NCI-H82 (cell line): ENCODE results near the gene CD1D.
"Not testable (repeated sequence)": the region's sequence is repeated elsewhere in the genome, so short reads cannot be mapped to it uniquely, and the experiment has no call there.

ENCODE experiments used
- DNase-seq: peaks from one replicate; lab custom pipeline; 2025; lab: John Stamatoyannopoulos, UW

Gene CD1D

DNA sequence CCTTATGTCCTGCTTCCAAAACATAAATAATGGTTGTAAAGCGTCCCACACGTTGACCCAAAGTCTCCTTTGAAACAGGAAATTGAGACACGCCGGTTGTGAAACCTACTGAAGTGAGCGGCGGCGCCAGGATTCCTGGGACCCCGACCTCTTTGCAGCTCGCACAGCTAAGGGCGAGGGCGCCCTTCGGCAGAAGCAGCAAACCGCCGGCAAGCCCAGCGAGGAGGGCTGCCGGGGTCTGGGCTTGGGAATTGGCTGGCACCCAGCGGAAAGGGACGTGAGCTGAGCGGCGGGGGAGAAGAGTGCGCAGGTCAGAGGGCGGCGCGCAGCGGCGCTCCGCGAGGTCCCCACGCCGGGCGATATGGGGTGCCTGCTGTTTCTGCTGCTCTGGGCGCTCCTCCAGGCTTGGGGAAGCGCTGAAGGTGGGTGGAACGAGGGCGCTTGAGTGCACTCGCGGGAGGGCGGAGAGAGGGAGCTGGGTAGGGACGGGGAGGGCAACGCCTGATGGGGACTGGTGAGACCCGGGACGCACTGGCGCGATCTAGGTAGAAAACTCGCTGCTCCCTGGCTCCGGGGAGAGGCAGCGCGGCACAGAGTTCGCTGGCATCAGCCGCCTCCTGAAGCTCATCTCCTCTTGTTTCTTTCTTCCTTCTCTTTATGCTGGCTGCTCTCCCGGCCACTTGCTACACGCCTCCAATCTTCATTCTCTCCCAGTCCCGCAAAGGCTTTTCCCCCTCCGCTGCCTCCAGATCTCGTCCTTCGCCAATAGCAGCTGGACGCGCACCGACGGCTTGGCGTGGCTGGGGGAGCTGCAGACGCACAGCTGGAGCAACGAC, at the start of gene CD1D:
Gene CD1D, plus strand, starts transcription at position 155 of the 836 bp plus-strand sequence. Its CDS starts 207 bp downstream, at position 362.
- DNase-seq = peak; percentile 33

DNA sequence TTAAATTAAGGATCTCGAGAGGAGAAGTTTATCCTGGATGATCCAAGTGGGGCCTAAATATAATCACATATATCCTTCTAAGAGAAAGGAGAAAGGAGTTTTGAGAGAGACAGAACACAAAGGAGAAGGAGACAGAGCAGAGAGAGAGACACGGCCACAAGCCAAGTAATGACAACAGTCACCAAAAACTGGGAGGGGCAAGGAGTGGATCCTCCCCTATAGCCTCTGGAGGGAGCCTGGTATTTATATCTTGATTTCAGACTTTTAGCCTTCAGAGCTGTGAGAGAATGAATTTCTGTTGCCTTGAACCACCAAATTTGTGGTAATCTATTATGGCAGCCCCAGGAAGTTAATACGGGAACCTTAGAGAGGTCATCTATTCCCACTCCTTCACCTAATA, 49.5 kb upstream of the CD1D start:
- no peak for DNase-seq

DNA sequence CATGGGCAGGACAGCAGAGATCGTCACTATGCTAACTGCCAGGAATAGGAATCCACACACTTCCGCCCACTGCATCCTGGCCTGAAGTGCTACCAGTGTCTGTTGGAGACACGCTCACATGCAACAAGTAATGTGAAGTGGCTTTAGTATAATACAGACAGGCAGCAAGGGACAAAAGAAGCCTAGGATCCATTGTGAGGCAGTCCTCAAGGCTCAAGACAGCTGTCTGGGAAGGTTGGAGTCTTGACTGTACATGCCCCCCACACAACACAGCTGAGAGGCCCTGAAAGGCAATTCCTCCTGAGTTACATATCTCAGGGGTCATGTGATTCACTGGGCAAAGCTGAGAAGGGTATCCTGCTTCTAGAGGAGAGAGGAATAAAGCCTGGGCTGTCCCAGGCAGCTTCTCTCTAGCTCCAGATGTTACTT, 39.9 kb upstream of the CD1D start:
- DNase-seq = no peak

DNA sequence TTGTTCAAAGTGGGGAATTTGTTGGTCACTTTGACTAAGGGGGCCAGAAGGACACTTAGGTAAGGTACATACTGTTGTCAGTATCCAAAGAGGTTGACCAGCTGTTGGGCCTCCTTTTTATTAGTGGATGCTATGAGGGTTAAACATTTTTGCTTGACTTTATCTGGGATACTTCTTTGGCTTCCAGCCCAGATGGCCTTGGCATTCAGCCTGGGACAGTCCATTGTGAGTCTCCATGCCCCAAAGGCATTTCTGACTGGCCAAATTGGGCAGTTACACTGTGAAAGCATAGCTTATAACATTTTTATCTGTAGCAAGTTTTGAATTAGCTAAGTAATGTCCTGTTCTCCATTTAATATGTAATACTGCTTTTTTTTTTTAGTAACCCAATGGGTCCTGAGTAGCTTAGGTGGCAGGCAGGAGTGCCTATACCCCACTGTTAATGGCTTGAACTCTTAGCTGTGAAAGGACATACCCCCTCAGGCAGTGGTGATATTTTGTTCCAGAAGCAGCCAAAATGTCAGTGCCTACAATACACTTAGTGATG, 35.4 kb upstream of the CD1D start:
- no peak for DNase-seq

DNA sequence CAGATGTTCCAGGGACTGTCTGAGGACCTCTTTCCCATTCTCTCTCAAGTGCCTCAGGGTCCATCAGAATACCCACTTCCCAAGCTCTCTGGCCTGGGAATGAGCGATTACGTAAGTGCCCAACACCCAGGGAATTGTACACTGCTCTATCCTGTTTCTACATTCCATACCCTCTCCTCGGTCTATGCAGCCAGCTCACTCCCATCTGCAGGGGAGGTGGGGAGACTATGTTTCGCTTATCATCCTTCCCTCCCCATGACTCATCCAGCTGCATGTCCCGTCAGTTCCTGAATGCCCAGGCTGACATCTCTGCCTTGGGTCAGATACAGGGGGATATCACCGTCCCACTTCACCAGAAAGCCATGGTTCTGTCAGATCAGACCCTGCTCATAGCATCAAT, 34.5 kb upstream of the CD1D start:
- DNase-seq = no peak

DNA sequence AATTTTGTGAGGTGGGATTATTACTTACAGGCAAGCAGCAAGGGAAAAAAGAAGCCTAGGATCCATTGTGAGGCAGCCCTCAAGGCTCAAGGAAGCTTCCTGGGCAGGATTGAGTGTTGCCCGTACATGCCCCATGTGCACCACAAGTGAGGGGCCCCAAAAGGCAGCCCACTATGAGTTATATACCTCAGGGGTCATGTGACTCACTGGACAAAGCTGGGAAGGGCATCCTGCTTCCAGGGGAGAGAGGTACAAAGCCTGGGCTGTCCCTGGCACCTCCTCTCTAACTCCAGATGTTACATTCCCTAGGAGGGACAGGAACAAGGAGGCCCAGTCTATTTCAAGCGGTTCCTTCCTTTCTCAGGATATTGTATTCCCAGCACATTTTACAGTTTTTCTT, 34.0 kb upstream of the CD1D start:
- no peak for DNase-seq

DNA sequence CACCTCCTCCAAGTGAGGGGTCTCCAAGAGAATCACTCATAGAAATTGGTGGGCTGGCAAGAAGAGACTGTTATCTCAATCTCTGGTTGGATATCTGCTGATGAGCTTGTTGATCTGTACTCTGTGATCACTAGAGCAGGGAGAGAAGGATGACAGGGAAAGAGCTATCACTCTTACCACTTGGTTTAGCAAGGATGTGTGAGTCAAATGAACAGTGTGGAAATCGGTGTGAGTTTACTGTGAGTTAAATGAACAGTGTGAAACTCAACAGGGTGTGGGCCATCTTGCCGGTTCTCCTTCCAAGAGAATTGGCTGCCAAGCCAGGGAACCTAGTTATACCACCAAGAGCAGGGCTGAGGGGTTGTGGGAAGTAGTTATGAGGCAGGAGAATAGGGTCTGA, 33.3 kb upstream of the CD1D start:
- DNase-seq = no peak

DNA sequence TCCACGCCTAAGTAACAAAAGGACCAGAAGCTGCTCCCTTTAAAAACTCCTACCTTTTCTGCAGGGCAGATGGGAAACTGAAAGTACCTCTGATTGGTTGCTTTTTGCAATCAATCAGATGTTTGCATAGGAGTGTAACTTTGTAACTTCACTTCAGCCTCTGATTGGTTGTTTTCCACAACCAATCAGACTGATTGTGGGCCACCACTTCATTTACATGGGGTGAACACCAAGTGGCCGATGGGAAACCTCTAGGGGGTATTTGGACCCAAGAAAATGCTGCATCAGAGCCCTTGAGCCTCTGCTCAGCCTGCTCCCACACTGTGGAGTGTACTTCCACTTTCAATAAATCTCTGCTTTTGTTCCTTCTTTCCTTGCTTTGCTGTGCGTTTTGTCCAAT, 32.8 kb upstream of the CD1D start:
- DNase-seq = no peak

DNA sequence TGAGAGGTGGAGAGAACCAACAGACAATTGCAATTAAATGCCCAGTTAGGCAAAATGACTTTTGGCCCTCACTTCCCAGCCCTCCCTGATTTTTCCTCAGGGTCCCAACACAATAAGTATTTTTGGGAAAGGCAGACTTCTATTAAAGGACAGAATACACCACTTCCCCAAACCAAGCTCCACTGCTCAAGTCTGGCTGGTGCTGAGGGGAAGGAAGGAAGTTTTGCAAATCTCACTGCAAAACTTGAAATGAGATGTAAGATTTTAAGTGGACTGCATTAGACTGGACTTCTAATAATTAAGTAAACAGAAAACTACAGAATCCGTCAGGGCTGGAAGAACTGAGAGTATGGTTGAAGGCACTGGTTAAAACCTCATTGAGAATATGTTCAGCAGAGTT, 32.2 kb upstream of the CD1D start:
- DNase-seq = no peak

DNA sequence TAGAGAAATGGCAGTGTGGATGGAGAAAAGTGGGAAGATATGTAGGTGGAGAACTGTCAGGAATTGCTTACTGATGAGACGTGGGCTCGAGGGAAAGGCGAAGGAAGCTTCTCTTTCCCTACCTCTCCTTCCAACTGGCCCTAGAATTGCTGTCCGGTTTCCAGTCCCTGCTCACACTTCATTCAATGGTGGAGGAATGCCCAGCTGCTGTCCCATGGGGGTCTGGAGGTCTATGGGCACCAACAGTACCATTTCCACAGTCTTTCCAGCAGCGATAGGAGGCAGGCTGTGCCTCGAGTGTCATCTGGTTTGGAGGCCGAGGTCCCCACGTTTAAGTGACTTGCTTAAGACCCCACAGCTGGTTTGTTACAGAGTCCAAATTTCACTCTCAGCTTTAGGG, 31.5 kb upstream of the CD1D start:
- no peak for DNase-seq

DNA sequence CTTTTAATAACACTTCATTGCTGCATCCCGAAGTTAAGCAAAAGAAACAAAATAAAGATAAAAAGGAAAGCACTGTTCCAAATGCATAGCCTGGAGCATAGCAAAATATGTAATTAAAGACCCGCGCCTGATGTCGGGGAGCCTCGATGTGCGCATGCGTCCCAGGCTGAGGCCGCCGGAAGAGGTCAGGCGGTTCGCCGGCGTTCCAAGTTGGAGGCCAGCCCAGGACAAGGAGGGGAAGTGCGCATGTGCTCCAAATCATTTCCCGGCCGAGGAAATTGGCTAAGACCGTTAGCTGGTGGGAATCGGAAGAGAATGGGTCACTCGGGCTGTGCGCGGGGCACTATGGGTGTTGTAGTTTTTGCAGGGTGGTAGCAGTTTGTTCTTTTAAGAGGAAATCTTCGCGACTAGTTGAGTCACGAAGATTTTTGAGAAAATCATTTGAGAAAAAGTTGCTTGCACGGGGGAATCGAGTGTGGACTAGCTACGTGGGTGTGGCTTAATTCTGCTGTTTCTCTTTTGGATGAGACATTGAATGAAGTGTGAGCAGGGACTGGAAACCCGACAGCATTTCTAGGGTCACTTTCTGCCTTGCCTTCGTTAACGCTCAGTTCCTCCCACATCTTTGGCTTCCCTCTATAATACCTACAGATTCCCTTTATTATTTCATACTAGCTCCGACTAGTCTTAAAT, 31.0 kb upstream of the CD1D start:
- DNase-seq = peak; percentile 96

DNA sequence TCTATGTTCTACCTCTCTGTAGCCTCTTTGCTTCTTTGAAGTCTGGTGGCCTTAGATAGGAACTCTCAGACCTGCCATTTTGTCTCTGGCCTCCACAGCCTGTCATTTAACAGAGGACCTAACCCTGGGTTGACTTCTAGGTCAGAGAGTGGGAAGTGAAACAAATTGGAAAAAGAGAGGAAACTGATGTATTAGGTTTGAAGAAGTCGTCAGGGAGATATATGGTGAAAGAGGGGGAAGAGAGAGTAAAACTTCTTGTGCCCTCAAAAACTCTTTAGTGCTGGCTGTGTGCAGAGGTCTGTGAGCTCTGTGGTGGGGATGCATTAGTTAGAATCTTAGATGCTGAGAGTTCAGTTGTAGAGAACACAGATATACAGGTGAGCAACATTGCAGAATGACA, 30.2 kb upstream of the CD1D start:
- no peak for DNase-seq

DNA sequence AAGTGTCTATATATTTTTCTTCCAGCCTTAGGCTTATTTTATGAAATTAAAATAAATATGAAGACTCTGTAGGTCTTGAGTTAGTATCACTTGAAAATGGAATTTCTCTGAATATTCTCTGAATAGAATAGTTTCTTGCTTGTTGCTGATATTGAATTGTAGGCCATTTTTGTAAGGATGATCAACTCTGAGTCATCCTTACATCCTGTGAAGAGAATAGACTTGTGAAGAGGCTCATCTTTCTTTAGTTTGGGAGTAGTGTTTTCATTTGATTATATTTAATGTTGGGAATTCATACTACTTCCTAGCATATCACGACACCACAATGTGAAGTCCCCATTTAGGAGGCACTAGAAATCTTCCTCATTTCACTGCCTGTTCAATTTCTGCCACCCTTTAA, 27.5 kb upstream of the CD1D start:
- no peak for DNase-seq

DNA sequence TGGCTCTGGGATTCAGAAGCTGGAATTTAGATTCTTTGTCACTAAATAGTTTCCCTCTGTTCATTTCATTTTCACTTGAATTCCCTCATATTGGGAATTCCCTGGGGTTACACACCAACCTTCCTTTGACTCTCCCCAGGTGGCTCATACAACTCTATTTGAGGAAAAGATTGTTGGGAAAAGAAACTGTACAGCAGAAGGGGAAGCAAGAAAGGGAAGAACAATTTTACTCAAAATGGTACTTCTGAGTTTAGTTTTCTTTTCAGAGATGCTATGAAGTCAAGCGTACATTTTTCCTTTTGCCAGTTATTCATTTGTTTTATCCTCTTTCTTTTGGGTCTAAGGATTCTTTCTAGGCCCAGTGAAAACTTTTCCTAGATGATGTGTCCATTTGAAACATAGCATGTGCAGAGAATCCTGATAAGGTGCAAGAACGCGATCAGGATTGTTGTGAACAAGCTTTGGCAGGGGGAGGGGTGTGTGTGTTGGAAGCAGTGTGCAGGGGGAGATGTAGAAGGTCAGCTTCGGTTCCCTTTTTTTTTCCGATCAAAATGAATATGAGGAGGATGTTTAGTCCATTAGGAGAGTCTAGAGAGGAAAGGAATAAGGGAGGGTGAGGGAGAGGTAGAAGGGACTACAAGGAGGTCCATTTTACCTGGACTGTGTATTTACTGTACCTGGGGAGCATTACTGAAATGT, 26.8 kb upstream of the CD1D start:
- DNase-seq = no peak

DNA sequence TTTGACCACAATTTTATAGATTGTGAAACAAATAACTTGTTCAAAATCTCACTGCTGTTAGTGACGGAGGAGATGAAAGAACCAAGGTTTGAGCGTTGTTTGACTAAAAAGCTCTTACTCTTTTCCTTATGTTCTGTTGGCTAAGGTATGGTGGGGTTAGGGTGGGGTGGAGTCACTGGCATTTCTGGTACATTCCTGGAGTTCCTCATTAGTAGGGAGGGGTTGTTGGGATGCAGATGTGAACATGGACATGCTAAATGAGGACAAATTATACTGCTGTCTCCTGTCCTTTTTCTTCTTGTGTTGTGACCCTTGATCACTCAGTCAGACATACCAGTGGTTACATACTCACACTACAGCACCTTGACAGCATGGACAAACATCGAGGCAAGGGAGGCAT, 26.2 kb upstream of the CD1D start:
- DNase-seq = no peak

DNA sequence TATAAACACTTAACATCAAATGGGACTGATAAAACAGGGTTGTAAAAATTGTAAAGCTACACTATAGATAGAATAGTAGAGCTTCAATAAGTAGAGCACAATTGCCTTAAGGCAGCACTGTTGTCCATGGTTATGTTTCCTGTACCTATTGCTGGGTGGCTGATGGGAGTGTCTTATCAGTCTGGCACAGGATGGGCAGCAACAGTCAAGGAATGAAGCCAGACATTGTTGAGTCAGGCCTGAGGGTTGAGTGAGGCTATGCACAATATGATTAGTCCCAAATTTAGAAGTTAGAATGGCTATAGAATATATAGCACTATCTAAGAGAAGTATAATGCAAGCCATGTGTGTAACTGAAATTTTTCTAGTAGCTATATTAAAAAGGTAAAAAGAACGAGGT, 25.0 kb upstream of the CD1D start:
- no peak for DNase-seq

DNA sequence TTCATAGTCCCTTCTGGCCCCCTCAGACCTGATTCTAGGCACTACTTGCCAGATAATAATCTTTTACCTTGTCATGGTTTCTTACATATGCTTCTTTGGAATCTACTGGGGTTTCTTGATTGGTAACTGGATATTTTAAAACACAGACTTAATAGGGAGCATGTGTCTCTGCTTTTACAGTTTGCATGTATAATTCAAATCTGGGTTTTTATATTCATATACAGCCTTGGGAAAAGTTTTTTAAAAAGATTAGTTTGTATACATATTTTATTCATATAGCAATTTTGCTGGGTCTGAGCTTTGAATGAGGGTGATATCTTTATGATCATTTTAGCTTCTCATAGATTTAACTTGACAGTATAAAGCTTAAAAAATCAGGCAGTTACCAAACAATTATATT, 21.1 kb upstream of the CD1D start:
- no peak for DNase-seq

DNA sequence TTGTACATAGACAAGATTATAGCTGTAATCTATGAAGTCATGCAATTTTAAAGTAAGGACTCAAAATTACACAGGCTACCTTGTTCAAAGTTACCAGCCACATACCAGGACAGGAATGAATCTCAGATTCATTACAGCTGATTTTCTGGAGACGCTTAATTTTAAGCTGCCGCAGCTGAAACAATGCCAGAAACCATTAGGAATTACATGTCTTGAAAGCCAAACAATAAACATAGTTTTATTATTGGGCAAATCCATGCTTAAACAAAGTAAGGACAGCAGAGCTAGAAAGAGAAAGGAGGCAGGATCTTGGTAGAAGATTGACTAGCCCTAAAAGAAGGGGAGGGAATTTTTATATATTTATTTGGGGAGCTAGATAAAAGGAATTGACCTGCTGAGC, 19.2 kb upstream of the CD1D start:
- DNase-seq = no peak

DNA sequence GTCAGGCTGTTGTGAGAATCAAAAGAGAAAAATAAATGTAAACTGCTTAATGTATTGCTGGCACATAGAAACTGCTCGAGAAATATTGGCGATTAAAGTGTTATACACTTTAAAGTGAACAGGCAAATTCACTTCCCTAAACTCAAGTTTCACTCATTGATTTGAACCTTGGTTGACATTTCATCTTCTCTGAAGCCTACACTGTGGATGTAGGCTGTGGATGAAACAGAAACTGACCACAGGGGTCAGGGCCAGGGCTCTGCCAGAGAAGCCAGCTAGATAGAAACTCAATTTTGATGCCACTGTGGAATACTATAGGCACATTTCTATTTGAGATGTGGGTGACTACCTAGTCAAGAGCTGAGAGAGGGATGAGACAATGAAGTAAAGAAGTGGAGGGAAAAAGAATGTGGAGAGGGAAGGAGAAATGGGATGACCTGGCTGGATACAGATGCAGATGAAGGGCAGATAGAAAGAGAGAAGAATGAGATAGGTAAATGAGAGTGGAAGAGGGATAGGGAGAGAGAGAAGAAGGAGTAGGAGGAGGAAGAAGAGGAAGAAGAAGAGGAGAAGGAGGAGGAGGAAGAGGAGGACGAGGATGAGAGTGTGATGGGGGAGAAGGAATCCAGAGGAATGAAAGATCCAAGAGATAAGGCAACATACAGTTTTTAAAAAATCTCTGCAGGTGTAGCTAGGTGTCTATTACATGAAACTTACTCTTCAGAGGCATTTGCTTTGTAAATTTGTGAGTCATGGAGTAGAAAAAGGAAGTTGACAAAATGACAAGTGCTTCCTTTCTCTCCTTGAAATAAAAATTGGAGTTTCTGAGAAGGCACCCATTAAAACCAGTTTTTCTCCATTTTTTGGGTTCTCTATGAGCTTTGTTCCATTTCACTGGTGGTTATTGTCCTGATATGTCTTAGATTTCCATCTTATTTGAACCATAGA, 17.4 kb upstream of the CD1D start:
- no peak for DNase-seq

DNA sequence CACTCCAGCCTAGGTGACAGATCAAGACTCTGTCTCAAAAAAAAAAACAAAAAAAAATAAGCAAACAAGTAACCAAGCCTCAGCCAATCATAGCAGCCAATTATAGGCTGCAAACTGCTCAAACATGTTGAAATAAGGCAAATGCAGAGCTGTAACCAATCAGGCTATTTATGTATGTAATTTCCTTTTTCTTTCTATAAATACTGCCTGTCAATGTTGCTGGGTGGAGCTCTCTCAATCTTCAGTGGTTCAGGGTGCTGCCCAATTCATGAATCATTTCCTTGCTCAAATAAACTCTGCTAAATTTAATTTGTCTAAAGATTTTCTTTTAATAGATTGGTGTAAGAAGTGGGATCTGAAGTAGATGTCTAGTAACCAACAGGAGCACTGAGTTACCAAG, 11.6 kb upstream of the CD1D start:
- no peak for DNase-seq

DNA sequence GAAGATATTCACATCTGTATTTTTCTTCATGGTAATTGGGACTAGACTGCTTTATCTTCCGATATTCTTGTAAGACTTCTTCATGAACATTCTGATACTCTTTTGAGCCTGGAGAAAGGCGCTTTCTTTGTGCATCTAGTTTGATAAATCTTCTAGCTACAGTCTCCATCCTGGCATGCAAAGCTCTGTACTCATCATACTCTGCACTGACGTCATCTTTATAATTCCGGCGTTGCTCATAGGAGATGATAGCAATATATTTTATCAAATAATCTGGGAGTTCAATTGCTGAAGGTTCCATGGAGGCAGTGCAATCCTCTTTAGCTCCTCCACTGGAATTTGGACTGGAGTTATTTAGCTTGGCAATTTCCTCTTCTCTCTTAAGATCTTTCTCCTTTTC, 4.8 kb upstream of the CD1D start:
- DNase-seq = not testable (repeated sequence)

DNA sequence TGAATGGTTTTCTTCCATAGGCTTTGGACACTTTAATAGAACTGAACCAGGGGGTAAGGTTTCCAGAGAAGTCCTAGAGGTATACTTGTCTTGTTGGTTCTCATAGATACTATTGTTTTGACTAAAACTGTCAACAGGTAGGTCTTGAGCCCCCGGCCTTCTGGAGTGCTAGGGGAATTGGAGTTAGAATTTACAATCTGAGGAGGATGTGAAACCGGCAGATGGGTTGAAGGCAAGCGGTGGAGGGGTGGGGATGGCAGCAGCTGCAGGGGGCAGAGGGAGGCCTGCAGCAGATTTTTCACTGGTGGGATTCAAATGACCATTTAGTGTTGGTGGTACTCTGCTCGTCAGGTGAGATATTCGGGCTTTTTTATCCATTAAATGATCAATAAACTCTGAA, 4.3 kb upstream of the CD1D start:
- no peak for DNase-seq
